ENCODE data around the gene ALOXE3.
A peak's percentile ranks its signal among the peaks of the same experiment; 100 is the strongest.
"Not testable (repeated sequence)": the region's sequence is repeated elsewhere in the genome, so short reads cannot be mapped to it uniquely, and the experiment has no call there.

ALOXE3 gene

DNA sequence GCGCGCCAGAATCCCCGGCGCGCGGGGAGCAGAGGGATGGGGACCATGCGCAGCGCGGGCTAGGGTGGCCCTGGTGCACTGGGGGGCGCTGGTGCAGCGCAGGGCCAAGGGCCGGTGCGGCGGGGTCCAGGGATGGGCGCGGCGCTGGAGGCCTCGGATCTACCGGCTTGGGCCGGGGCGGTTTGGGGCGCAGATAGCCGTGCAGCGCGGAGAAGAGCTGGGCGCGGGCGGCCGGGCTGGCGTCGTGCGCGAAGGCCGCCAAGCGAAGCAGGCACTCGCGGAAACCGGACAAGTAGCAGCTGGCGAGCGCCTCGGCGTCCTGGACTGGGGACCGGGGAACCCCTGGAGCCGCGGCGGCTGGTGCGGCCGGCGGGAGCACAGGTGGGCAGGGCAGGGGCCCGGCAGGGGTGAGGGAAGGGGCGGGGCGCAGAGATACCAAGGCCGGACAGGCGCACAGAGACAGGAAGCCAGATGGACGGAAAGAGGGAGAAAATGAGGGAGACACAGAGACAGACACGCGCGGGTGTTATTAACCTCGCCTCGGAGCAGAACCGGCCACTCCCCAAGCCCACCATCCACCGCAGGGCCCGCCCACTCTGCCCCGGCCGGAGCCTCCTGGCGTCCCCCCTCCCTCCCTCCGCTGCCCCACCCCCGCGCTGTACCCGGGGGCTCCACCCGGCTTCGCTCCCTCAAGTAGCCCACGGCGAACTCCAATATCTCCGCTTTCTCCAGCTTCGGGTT is 3.5 kb upstream of the ALOXE3 start:
- DNase-seq: peak; percentile 58 to 84 (median 66)

DNA sequence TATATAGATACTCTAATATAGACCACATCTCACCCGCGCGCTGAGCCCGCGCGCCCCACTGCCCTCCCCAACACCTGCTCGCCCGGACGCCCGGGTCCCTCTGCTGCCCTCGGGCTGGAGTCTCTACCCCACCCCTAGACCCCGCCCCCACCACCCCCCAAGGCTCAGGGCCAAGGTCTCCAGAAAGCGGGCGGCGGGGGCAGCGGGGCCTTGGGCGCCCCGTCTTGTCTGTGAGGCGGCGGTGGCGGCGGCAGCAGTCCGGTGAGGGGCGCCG is 3.0 kb upstream of the ALOXE3 start:
- DNase-seq: no peak

DNA sequence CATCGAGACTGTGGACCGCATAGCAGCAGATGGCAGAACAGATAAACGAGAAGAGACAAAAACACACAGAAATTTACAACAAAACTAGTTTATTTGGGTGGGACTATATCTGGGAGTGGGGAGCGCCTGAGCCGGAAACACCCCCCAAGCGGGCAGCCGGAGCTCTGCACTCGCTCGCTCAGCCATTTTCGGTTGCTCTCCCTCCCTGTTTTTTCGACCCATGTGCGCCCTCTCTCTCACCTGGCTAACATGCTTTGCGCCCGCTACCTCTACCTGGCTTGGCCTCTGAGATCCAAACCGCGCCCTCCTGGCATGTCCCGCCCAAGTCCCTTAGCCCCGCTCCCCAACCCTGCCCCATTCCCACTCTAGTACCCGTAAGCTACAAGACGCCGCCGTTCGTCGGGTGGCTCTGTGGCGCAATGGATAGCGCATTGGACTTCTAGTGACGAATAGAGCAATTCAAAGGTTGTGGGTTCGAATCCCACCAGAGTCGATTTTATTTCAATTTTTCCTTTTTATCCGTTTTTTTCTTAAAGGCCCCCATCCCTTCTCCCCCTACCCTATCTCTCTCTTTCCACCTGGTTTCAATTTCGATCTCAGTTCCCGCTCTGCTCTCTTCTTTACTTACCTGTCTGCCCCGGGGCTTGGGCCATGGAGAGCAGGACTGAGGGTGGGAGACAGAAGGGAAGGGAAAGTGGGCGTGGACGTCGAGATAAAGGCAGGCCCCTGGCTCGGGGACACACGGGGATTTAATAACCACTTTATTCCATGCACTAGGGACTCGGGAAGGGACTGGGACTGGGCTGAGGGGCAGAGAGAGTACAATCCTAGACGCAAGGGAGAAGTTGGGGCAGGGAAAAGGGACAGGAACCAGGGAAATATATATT is 2.4 kb upstream of the ALOXE3 start:
- DNase-seq: peak; percentile 73 to 81 (median 78)

DNA sequence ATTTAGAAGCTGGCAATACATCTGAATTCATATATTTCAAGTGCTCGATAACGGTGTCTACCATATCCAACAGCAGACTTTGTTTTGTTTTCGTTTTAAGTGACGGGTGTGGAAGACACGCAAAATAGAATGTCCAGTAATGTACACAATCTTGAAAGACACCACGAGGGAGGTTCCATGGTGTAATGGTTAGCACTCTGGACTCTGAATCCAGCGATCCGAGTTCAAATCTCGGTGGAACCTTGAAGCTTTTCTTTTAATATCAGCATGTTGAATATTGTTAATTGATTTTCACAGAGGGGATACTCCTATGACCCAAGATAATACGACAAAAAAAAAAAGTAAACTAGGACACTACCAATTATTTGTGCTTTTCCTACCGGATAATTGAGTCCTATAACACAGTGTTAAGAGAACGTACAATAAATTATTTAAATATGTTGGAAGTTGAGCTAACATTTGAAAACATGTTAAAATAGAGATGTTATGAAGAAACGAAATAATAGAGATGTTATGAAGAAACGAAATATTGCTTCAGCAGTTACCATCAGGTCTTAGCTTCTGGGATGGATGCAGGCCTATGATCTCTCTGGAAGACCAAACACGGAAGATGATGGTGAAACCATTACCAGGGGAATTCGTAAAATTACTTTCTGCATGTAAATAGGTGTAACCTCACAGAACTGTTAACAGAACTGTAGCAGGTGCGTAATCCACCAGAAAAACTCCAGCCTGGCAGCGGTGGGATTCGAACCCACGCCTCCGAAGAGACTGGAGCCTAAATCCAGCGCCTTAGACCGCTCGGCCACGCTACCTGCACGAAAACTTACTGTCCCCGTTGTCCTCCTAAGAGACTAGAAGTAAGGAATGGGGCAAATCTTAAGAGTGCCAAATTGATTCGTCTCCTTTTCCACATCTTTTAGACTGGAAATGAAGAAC is 1.5 kb upstream of the ALOXE3 start:
- peak; percentile 86 to 96 (median 95) for DNase-seq

DNA sequence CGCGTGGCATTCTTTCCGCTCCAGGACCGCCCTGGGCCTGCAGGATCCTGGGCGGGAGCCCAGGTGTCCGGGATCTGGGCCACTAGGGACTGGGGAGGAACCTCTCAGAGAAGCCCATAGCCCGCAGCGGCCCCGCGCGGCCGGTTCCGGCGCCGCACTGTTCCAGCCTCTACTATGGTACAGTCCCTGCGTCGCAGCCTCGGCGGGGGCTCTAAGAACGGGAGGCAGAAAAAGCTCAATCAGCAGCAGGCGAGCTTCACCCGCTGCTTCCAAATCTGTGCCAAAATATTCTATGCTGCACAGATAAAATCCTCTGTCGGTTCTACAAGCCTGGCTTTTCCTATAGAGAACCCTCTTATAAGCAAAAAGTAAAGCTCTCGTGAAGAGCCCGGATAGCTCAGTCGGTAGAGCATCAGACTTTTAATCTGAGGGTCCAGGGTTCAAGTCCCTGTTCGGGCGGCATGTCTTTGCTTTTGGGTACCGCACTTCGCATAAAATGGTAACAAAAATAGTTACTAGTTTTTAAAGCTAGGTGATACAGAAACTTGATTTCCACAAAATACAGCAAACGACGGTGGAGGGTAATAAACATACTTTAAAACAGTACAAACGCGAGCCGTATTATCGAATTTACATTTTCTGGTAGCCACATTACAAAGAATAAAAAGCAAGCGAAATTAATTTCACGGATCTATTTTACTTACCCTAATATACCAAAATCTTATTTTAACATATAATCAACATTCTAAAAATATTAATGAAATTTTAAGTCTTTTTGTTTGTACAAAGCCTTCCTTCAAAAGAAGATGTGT is 661 bp upstream of the ALOXE3 start:
- peak; percentile 86 to 93 (median 90) for DNase-seq

DNA sequence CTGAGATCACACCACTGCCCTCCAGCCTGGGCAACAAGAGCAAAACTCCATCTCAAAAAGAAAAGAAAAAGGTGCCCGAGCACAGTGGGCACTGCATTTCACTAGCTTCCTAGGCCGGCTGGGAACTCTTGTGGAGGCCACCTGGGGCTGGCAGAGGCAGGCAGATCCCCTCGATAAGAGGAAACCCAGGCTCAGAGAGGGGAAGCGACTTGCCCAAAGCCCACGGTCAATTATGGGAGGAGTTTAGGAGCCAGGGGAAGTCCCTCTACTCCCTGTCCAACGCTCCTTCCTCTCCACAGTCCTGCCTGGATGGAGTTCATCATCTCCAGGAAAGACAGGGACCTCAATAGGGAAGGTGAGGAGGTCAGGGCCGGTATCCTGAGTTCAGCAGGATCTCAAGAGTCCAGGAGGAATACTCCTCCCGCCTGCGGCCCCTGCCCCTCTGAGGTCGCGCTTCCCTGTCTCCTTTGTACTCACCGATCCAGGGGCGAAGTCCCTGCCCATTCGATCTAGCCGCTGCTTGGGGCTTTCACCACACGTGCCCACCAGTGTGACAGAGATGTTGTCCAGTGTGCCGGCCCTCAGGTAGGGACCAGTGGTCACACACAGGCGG is 841 bp downstream of the ALOXE3 start:
- DNase-seq: peak; percentile 68 to 70 (median 70)

DNA sequence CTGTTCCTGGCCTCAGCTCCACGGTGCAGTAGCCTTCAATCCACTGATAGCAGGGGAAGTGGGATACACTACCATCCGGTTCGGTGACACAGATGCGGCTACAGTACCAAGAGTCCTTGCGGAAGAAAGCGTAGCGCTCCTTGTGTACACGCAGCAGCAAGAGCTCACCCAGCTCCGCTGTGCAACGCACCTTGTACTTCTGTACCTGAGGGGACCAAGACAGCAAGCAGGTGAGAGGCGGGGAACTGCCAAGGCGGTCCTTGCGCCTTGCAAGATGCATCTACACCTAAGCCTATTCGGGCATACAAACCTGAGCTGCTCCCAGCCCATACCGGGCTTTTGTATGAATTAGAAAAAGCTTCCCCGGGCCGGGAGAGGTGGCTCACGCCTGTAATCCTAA is 1.5 kb downstream of the ALOXE3 start:
- DNase-seq: no peak

DNA sequence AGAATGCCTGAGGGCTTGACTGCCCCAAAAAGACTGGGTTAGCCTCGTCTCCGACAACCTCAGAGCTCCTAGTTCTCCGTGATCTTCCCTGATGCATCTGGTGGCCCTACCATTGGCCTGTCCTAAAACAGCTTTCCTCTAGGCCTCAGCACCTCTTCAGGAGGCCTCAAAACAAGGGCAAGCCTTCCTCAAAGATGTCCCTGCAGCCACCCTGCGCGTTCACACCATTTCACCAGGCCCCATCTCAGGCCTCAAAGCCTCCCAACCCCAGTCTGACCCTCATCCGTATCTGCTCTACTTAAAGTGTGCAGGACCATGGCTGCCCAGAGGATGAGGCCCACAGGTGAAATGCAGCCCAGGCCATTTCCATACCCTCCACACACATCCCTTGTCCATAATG is 7.4 kb downstream of the ALOXE3 start:
- DNase-seq: no peak

DNA sequence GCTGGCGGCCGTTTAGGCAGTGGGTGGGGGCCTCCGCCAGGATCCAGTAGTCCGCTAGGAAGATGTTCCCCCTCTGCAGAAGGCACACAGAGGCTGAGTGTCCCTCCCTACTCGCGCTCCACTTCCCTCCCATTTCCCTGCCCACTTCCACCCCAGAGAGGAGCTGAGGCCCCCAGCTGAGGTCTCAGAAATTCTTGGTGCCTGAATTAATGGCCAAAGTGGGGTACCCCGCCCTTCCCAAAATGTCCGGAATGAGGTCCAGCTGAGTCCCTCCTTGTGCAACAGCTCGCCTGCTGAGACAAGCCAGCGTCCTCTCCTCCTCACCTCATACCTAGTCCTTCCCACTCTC is 7.9 kb downstream of the ALOXE3 start:
- no peak for DNase-seq

DNA sequence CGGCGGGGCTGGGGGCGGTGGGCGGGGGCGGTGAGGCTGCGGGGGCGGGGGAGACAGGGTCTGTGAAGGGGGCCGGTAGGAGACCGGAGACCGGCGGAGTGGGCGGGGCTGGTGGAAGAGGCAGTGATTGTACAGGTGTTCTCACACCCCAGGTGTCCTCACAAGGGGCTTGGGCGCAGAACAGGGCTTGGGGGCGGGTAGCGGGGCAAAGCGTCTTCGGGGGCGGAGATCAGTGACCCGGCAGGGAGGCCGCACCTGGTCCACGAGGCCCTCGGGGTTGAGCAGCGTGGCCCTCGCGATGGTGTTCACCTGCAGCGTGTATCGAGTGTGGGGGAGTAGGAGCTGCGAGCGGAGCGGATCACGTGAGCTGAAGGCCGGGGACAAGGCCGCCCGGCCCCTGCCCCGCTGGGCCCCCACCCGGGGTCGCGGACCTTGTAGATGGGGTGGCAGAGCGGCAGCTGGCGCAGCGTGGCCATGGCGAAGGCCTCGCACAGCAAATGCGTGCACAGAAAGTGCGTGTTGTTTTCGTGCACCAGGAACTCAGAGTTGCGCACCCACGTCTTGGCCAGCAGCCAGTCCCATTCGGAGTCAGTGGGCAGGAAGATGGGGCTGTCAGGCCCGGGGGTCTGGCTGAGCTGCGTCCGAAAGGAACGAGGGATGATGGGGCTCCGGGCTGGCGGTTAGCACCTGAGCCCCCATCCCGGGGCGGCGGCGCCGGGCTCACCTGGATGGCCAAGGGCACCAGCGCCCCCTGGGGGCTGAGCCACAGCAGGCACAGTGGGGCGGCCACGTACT is 8.5 kb downstream of the ALOXE3 start:
- peak; percentile 56 to 85 (median 66) for DNase-seq

DNA sequence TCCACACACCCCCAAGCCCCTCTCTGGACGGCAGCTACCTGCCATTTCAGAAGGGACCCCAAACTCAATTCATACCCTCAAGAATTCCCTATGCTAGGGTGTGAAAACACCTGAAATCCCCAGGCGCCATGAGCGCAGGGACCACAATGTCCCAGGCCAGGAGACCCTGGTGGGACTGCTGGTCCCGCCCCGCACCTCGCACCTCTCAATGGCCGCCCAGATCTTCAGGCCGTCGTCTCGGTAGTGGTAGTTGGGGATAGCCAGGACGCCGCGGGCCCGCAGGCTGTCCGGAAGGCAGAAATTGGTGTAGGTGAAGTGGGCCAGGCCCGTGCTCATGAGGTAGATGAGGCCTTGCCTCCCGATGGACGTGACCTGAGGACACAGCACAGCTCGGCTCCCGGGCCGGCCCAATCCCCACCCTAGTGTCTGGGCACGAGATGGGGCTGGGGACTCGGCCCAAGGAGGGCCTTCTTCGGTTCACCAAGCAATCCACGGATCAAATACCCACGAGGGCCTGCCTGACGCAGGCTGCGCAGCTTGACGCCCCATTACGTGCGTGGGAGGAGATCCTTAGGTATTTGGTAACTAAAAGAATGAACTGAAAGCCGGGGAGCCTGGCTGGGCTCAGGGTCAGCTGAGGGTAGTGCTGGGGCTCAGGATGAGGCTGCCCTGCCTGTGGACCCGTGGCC is 9.2 kb downstream of the ALOXE3 start:
- DNase-seq: no peak

DNA sequence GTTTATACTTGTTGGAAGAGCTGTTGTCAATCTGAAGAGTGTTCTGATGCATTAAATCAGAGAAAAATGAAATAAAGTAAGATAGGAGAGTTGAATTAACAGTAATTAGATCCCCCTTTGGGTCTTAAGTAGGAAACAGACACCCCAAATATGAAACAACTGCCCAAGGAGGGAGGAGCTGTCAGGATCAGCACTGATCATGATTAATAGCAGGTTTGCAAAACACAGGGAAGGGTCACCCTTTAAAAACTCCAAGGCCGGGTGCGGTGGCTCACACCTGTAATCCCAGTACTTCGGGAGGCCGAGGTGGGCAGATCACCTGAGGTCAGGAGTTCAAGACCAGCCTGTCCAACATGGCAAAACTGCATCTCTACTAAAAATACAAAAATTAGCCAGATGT is 11.3 kb downstream of the ALOXE3 start:
- DNase-seq: not testable (repeated sequence)

DNA sequence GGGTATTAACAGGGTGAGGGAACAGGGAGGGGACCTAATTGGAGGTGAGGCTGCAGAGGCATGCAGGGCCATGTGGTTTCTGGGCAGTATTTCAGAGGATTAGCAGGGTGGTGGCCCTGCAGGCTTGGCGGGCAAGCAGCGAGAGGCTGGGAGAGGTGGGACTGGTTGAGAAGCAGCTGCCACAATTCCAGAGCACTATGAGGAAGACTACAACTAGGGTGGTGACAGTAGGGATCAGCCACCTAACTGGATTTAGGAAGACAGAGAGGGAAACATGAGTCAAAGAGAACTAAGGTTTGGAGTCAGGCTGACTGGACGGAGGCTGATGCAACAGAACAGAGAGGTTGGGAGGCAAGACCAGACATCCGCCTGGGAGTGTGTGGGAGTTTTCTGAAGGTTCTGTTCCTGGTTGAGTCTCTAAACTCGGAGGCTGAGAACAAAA is 12.3 kb downstream of the ALOXE3 start:
- peak in 2 of 3 donors; percentile 29 to 33 for DNase-seq

DNA sequence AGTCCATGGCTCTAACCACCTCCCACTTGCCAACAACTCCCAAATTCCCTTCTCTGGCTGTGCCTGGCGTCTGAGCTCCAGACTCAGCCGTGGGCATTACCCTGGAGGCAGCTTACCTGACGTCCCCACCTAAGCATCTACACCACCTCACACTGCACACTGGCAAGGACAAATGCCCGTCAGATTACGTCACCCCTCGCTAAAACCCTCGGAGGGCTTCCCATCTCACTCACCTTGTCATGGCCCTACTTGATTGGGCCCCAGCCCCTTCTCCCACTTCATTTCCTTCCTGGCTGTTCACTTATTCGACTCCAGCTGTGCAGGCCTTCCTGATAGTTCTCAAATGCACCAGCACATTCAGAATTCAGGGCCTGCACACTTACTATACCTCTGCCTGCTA is 13.4 kb downstream of the ALOXE3 start:
- no peak for DNase-seq

DNA sequence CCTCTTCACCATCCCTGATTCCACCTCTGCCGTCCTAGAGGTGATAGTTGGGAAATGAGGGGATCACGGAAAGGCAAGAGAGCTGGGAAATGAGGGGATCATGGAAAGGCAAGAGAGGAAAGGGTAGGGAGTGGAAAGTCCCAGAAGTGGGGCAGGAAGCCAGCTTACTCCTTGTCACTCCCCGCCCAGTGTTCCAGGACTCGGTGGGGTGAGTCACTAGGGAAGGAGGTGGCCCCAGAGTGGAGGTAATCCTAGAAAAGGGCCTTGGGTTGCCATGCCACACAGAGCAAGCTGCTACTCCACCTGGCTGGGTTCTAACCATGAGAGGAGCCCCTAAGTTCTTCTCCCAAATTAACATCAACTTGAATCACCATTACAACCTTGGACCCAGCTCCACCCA is 14.8 kb downstream of the ALOXE3 start:
- DNase-seq: no peak

DNA sequence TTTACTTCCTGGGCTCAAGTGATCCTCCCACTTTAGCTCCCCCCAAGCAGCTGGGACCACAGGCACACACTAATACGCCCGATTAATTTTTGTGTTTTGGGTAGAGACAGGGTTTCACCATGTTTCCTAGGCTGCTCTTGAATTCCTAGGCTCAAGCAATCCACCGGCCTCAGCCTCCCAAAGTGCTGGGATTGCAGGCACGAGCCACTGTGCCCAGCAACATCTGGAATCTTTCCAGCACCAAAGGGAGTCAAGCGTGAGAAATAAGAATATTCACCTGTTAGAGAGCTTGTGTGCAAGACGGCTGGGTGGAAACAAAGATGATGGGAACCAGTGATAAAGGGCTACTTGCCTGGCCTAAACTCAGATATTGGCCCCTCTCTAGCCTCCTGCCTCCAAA is 16.6 kb downstream of the ALOXE3 start:
- no peak for DNase-seq

DNA sequence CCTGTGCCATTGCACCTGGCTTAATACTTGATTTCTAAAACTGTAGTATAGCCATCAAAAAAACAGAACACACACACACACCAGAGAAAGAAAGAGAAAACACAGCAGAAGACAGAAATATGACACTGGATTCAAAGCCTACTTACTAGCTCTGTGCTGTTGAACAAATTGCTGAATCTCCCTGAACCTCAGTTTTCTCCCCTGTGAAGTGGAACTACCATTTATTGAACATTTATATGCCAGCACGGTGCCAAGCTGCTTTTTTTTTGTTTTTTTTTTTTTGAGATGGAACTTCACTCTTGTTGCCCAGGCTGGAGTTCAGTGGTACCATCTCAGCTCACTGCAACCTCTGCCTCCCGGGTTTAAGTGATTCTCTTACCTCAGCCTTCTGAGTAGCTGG is 17.6 kb downstream of the ALOXE3 start:
- DNase-seq: no peak

DNA sequence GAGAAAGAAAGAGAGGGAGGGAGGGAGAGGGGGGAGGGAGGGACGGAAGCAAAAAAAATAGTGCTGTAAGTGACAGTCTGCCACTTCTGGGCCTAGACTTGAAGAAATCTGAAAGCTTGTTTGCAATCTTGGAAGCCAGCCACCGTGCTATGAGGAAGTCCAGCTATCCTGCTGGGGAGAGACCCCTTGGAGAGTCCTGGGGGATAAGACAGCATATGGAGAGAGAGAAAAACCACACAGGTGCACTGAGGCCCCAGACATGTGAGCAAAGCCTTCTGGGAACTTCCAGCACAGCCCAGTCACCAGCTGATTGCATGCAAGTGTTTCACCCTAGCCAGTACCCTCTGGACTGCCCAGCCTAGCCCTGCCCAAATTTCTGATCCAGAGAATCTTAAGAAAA is 18.2 kb downstream of the ALOXE3 start:
- DNase-seq: no peak

DNA sequence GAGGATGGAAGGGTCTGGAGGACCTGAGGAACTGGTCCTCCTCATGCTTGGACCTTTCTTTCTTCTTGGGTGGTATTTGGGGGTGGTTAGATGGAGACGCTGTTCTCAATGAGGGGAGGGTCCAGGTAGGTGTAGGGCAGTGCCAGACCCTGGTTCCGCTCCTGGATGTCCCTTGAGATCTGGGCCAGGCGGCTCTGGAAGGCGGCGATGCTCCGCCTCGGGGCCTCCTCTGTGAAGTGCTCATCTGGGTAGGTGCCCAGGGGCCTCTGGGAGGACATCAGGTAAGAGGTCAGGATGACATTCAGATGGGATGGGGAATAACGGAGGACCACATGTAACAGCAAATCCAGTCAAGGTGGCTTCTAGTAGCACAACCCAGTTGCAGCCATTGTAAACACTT is 21.8 kb downstream of the ALOXE3 start:
- DNase-seq: no peak

DNA sequence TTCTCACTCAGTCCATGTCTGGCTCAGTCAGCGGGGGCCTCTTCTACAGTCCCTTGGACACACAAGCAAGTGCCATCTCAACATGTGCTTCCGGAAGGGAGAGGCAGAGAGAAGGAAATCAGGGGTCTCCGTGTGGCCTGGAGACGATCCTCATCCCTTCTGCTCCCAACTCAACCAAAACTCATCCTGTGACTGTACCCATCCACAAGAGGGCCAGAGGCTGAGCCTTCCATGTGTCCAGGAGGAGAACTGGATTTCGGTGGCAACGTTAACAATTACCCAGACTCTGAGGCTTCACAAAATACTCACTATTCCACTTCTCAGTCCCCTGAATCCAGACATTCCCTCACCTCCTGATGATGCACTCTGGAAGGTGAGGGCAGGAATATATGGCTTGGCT is 23.0 kb downstream of the ALOXE3 start:
- DNase-seq: no peak
